T-helper 9 cell (primary cell): ENCODE results near the gene AOX1.
A peak's percentile ranks its signal among the peaks of the same experiment; 100 is the strongest.
"Not testable (repeated sequence)": the region's sequence is repeated elsewhere in the genome, so short reads cannot be mapped to it uniquely, and the experiment has no call there.

Experiments
- DNase-seq: peaks from one replicate; pipeline ENCODE4 v3.0.0-alpha.2; 2020

The AOX1 gene

GRCh38 chr2:200670313-200670712 is 84.5 kb downstream of the AOX1 start:
- no peak for DNase-seq

- DNase-seq: no peak
Observed at GRCh38 chr2:200670751-200671150, 84.9 kb downstream of the AOX1 start.

DNA sequence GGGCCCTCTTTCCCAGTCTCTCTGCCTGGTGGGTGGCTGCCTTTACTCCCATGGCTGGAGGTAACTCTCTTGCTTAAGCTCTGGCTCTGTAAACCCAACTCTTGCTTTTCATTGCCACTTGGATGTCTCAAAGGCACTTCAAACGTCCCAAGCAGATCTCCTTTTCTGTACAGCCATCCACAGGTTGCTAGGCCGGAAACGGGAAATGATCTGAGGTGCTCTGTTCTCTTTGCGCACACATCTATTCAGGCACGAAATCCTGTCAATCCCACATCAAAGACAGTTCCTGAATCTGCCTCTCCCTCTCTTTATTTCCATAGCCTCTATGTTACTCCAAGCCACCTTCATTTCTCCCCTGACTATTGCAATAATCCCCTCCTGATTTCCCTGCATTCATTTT is 87.4 kb downstream of the AOX1 start:
- no peak for DNase-seq

DNA sequence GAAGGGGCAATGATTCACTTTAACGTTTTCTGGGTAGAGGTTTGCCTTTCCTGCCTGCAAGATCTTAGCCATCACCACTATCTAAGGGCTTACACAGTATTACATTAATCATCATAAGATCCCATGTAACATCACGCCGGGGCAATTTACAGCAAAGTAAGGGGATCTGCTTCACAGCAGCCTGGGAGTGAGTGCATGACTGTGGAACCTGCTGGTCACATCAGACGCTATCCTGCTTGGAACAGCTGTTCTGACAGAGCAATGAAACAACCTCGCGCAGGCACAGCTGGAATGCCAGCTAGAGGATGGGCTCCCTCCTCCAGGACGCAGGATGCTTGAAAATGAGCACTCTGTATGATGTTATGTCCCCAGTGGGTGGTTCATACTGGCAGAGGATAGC is 89.0 kb downstream of the AOX1 start:
- no peak for DNase-seq

DNA sequence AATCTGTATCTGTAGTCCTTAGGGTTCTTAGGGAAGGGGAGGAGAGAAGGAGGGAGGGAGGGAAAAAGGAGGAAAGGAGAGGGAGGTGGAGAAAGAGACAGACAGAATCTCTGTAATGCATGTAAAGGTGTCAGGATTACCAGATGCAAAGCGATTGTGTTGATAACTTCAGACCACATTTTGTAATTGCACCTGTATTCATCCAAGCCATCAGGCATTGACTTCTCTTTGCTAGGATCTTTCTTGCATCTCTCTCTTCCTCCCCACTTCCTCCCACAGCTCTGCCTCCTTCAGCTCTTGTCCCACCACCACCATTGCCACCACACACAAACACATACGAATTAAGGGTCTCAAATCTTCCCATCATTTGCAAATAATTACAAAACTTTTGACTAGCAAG is 91.4 kb downstream of the AOX1 start:
- DNase-seq: no peak

- DNase-seq: no peak
Observed at GRCh38 chr2:200677721-200678532, 92.1 kb downstream of the AOX1 start.

DNA sequence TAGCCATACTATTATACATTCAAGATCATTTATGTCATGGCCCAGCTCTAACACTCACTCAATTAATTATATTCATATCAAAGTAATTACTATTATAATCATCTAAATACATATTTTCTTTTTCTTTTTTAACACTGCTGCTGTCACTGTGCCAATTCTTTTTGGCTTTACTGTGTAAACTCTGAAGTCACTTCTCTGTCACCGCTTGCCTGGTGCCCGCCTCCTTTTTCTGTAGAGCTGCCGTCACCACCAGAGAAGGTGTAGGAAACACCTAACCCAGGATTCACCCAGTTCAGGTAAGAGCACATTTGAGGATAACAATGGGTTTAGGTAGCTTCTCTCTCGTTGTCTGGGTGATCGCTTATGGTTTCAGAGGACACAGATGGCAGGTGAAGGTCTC is 93.3 kb downstream of the AOX1 start:
- DNase-seq: no peak

DNA sequence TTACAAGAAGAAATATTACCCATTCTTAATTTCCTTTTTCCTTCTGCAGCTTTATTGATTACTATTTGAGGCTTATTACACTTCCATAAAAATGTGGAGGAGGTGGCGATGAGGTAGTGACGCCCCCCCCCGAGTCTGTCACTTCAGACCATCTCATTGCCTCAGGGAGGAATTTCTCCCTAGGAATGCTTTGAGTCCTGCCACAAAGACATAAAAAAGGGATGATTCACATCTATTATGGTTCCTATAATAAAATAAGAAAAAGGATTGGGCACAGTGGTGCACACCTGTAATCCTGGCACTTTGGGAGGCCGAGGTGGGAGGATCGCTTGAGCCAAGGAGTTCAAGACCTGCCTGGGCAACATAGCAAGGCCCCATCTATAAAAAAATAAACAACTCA is 93.7 kb downstream of the AOX1 start:
- DNase-seq: no peak

- no peak for DNase-seq
Observed at GRCh38 chr2:200681697-200682096, 95.9 kb downstream of the AOX1 start.

DNA sequence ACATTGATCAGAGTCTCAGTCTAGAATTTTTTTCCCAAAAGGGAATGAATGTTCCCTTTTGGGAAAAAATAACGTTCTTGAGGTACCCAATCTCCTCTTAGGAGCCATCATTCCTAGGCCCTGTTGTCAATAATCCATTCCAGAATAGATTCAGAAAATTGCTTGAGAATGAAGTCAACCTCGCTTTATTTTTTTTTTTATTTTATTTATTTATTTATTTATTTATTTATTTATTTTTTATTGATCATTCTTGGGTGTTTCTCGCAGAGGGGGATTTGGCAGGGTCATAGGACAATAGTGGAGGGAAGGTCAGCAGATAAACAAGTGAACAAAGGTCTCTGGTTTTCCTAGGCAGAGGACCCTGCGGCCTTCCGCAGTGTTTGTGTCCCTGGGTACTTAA is 96.6 kb downstream of the AOX1 start:
- DNase-seq: not testable (repeated sequence)

GRCh38 chr2:200687922-200688920 is 102.4 kb downstream of the AOX1 start:
- DNase-seq: no peak

DNA sequence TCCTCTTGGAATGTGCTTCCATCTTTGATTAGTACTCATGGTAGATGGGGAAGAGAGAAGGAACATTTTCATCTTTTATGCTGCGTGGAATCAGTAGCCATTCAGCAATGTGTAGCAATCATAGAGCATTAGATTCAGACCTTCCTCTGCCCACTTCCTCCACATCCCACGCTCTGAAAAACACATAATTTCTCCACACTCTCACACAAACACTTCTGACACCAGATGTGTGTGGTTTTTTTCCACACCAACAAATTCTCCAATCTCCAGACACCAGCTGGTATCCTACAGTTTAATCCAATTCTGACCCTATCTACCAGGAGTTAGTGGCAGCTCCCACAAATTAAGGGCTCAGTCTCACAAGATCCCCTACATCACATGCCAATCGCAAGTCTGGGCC is 103.3 kb downstream of the AOX1 start:
- DNase-seq: no peak

GRCh38 chr2:200693836-200694470 is 108.1 kb downstream of the AOX1 start:
- no peak for DNase-seq

DNA sequence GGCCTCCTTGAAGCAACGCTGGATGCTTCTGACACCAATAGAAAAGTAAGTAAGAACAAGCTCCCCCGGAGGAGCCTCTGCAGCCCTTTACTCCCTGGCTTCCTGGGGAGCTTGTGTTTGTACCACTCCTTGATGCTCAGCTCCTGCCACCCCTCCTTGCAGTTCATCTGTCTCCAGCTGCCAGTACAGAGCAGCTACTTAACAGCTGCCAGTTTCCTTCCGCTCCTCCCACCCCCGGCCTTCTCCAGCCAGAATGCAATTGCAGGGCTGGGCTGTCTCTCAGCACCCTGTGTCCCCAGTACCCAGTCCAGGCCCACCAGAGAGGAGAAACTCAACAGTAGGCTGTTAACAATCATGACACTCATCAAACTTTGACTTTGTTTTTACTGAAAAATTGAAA is 109.4 kb downstream of the AOX1 start:
- DNase-seq: no peak

DNA sequence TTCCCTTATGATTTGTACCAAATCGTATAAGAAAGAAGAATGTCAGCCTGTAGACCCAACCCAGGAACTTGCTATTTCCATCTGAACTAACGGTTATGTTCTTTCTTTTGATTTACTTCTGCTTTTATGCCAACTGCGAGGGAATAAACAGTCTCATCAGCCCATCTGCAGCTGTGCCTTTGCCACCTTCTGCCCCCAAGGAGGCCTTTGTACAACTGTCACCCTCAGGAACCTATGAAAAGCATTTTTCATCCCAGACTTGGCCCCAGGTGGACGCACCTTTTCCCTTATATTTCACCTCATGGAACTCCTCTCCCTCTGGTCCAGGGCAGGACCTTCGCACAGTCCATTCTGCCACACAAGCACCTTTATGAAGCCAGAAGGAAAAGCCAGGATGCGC is 109.8 kb downstream of the AOX1 start:
- no peak for DNase-seq

GRCh38 chr2:200698217-200698616 is 112.4 kb downstream of the AOX1 start:
- DNase-seq: no peak

- DNase-seq: no peak
Observed at GRCh38 chr2:200699310-200699709, 113.5 kb downstream of the AOX1 start.

GRCh38 chr2:200700856-200701255 is 115.0 kb downstream of the AOX1 start:
- DNase-seq: no peak

DNA sequence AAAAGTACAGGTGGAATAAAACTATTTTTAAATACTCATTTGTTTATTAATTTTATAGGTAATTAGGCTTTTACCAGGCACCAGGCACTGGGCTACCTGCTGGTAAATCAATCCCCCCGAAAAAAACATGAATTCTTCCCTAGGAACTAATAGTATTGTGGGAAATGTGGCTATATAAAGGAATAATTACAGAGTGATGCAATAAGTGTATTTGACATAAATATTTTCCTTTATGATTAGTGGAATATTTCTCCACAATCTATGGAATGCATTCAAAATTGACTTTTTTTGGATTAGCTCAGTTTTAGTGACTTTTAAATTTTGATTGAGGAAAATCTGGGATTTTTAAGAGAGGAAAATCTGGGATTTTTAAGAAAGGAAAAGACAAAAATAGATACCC is 116.2 kb downstream of the AOX1 start:
- DNase-seq: no peak

- peak; percentile 14 for DNase-seq
Observed at GRCh38 chr2:200702646-200703118, 116.9 kb downstream of the AOX1 start.

DNA sequence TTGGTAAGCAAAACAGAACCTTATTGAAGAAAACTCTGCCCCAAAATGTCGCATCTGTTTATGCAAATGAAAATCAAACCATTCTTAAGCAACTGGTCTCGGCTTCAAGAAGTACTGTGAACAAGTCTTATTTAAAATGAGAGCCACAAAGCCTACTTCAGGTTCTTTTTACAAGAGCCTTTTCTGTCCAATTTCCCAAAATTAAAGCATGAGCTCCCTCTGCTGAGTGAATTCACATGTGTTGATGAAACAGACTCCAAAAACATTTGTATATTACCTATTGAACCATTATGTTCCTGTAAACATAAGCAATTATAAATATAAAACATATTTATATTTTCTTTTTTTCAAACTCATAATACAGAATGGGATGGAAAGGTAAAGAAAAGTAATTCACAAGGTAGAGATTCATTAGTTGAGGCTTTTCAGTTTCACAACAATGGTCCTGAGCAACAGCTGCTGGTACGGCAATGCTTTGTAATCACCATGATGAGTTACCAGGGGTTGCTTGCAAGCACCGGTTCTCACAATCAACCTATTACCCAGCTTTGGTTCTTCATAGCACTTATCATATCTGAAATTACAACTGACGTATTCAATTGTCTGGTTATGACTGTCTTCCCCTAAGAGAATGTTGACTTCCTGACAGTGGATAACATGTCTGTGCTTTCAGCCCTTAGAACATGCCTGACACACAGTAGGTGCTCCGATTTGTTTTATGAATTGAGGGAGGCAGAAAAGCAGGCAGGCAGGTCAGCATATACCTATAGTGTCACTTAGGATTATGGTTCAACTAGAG is 117.5 kb downstream of the AOX1 start:
- no peak for DNase-seq

DNA sequence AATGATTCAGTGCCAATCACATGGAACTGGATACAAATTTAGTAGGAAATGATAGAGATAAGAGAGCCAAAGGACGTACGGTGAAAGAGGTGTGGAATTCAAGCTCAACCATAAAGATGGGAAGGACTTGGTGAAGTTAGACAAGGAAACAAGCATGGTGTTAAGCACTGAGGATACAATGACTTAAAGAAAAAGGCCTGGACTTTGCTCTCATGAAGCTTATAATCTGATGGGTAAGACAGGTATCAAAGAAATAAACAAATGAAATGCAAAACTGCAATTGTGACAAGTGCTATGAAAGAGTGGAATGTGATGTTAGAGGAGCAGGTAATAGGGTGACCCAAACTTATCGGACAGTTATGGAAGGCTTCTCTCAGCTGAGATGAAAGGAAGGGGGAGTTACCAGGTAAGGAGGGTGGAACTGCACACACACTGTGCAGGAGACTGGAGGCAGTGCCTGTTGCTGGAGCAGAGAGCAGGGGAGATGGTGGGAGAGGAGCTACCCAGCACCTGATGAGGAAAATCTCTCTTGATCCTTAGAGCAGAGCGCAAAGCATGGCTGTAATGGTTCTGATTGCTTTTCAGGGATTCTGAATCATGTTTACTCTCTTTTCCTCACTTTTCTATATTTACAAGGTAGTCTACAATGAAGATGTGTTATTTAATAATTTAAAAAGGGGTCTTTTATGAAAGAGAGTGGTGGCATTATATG is 118.3 kb downstream of the AOX1 start:
- DNase-seq: no peak
